HCT116 (cell line): ENCODE data around the gene TBCCD1.

ENCODE experiments used
- CTCF ChIP-seq, 3 experiments: fragments of 200-600 bp in 1 of 3; sonication (generic) in 1 of 3; IDR thresholded peaks in 2 of 3; conservative IDR thresholded peaks in 1 of 3; 2 replicates each; pipeline ENCODE4 v1.5.1; 2012 to 2017; ENCODE audit warnings: low read depth in 2 of 3, low read length in 2 of 3, antibody characterized with exemption in 1 of 3, borderline replicate concordance in 1 of 3, control low read depth in 1 of 3, mild to moderate bottlenecking in 1 of 3, mixed read lengths in 1 of 3, mixed run types in 1 of 3, moderate library complexity in 1 of 3; ENCODE audit not compliant: insufficient read depth in 1 of 3
- EZH2 ChIP-seq: fragments of 200-600 bp; sonication (generic); IDR thresholded peaks from 2 replicates; pipeline ENCODE4 v1.6.1; 2017; ENCODE audit warnings: antibody characterized with exemption, mixed run types
- MAX ChIP-seq: IDR thresholded peaks from 2 replicates; pipeline ENCODE4 v1.6.1; 2012
- POLR2AphosphoS5 ChIP-seq: IDR thresholded peaks from 2 replicates; pipeline ENCODE4 v1.6.1; 2011; ENCODE audit warnings: mild to moderate bottlenecking, low read depth, low read length, moderate library complexity
- RAD21 ChIP-seq: IDR thresholded peaks from 2 replicates; pipeline ENCODE4 v1.6.1; 2012; ENCODE audit warnings: low read depth, mild to moderate bottlenecking
- SIN3A ChIP-seq: IDR thresholded peaks from 2 replicates; pipeline ENCODE4 v1.6.1; 2012; ENCODE audit warnings: low read depth
- SRF ChIP-seq: IDR thresholded peaks from 2 replicates; pipeline ENCODE4 v1.6.1; 2012; ENCODE audit warnings: low read depth
- YY1 ChIP-seq: IDR thresholded peaks from 2 replicates; pipeline ENCODE4 v1.6.1; 2011; ENCODE audit warnings: low read length, low read depth, moderate library complexity, mild to moderate bottlenecking; ENCODE audit not compliant: insufficient replicate concordance; ENCODE audit errors: extremely low read depth

- no peak for TF ChIP-seq EZH2
- TF ChIP-seq YY1, result peak; percentile 16
- no peak for TF ChIP-seq POLR2AphosphoS5
- peak; percentile 50 to 83 (median 78) for TF ChIP-seq CTCF (IDR thresholded peaks at IDR 0.05 in 2 of 3, conservative IDR thresholded peaks at IDR 0.05 in 1 of 3; ENCODE audit: borderline replicate concordance in 1 of 3, insufficient read depth in 1 of 3, low read depth in 2 of 3, low read length in 2 of 3)
- TF ChIP-seq SIN3A, result no peak
- TF ChIP-seq MAX, result no peak
- peak; percentile 92 for TF ChIP-seq RAD21
- no peak for TF ChIP-seq SRF
Observed at GRCh38 chr3:186540221-186540834, 26.8 kb downstream of the TBCCD1 start.
